ENCODE results near the gene HIBADH.
"Not testable (repeated sequence)": the region's sequence is repeated elsewhere in the genome, so short reads cannot be mapped to it uniquely, and the experiment has no call there.

Gene HIBADH

DNA sequence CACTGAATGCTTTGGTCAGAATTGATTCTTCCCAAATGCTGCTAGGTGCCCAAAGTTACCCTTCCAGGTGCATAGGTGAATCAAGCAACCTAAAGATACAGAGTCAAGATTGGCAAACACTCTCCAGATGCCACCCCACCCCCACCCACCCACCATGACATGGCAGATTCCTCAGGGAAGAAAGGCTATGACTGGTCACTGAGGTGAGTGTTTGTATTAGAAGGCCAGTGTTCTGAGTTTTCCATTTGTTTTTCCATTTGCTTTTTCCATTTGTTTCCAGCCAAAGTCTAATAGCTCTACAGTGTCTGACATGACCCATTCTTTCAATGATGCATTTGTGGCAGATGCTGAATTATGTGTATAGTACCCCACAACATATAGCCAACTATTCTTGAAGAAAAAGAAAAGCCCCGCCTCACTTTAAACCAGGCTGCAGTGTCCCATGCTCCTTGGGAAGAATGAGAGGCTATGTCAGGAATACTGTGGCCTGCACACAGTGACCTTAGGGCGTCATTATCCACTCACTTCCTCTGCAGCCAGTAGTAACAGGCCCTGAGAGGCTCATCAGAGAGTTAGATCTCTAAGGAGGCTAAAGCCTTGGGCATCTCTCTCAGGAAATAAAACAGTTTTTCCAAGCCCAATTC, 16.1 kb upstream of the HIBADH start:
- DNase-seq = peak; percentile 9

DNA sequence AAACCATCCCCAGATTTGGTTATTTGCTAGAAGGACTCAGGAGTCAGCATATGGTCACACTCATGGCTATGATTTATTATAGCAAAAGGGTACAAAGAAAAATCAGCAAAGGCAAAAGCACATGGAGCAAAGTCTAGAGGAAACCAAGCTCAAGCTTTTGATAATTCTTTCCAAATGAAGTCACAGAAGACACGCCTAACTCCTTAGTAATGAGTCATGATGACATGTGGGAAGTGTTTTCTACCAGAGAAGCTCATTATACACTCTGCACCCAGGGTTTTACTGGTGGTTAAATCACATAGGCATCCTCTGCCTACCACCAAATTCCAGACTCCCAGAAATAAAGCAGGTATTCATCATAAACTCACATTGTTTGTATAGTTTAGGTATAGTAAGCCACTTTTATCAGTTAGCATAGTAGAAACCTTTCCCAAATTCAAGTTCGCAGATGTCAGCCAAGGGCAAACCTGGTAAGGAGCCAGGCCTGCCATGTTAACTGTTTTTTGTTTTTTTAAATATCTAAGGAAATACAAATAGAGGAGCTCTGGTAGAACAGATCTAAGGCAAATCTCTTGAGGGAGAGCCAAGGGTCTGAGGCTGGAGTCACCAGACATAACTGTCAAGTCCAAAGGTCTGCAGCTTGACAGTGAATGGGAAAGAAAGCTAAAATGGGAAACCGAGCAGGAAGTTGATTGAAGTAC, 15.4 kb upstream of the HIBADH start:
- DNase-seq = no peak

GRCh38 chr7:27674126-27674525, 11.4 kb upstream of the HIBADH start:
- not testable (repeated sequence) for DNase-seq

- no peak for DNase-seq
Measured at GRCh38 chr7:27671675-27672074, 9.0 kb upstream of the HIBADH start.

DNA sequence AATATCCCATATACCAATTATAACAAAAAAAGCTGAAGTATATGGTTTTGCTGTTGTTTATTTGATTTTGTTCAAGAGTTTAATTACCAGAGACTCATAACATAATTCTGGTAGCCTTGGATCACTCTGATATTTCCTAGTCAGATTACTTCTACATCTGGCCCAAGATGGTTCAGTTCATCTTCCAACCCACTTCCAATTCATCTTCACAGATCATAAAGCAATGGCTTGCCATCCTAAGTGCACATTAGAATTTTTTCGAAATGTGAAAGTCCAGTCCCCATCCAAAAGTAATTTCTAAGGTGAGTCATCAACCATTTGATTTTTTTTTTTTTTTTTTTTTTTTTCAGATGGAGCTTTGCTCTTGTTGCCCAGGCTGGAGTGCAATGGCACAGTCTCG, 8.0 kb upstream of the HIBADH start:
- no peak for DNase-seq

GRCh38 chr7:27670177-27670576, 7.5 kb upstream of the HIBADH start:
- DNase-seq = no peak

DNA sequence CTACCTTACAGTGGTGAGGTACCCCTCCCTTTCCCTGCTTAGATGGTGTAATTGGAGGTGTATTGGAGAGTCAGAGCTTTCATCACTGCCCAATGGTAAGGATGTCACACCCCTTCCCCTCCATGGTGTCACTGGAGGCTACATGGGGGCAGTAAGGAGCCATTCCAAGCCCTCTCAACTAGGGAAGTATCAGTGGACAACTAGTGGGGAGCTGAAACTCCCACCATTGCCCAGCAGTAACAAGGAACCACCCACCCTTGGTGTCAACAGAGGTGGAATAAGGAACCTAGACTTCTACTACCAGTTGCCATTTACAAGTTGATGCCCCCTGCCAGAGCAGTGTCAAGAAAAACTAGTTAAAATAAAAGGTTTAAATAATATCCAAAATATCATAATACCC, 2.8 kb upstream of the HIBADH start:
- DNase-seq = no peak

DNA sequence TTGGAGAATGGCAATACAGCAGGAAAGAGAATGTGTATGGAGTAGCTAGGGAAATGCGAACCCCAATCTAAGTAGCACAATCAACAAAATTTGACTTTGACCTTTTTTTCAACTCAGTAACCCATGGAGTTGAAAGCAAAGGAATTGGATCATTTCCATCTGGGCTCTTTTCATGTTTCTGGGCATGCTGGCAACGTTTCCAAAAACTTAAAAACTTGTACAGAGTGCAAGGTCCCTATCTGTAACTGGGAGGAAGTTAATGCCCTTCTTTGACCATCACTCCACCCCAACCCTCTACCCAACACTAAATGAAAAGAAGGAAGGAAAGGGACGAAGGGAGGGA, 1.3 kb upstream of the HIBADH start:
- no peak for DNase-seq

DNA sequence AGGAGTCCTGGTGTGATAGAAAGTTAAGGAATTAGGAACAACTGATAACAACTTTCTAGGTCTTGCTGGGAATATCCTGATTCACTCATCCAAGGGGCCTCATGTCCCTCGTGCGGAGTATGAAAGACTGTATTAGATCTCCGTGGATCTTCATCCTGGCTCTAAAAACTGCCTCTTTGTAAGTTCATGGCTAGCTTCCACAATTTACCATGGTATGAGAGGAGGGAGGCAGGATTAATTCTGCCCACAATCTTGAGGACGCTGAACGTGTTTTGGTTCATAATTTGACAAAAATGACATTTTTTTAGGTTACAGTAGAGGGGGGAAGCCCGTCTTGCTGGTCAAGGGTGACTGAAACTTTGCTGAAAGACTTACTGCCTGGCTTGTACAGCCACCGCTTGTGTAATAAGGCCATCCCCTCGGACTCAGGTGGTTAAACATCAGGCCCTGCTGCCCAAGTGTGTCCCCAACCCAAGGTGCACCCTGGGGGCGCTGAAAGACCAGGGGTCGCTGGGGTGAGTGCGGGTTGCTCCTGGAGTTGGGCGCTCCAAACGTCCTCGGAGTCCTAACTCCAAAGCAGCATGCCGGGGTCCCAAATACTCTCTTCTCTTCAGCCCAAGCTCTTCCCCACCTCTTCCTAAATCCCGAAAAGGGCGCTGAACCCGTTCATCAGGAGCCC, 733 bp downstream of the HIBADH start:
- DNase-seq = peak; percentile 40

DNA sequence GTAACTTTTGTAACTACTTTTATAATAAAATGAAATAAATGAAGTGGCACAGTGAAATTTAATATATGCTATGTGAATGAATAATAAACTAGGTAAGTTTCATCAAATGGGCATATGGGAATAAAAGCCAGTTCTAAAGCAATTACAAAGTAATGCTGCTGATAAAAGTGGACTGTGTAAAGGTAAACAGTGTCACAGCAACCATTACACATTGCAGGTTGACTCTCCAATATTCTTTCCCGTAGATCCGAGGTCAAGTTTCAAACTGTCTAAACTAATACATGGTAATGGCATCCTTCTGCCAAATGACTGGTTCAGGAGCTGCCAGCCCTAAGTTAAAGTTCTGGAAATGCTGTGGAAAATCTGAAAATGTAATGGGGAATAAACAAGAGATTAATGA, 6.0 kb downstream of the HIBADH start:
- DNase-seq = no peak

DNA sequence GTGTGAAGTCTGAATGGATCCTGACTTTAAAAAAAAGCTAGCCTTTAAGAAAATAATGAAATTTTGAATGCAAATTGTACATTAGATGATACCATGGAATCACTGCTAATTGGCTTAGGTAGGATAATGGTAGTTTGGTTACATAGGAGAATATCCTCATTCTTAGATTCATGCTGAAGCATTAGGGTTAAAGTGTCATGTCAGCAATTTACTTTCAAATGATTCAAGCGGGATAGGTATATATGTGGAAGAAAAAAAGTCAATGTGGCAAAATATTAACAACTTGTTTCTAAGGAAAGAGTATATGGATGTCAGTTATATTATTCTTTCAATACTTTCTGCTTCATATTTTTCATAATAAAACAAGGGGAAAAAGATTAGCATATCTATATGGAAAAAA, 7.5 kb downstream of the HIBADH start:
- no peak for DNase-seq

DNA sequence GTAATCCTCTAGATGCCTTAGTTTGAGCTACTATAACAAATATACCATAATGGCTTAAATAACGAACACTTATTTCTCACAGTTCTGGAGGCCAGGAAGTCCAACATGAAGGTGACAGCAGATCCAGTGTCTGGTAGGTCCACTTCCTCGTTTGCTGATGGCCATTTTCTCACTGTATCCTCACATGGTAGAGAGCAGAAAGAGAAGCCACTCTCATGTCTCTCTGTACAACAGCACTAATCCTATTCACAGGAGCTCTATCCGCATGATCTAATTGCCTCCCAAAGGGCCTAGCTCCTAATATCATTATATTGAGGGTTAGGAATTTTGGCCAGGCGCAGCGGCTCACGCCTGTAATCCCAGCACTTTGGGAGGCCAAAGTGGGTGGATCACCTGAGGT, 10.2 kb downstream of the HIBADH start:
- no peak for DNase-seq

DNA sequence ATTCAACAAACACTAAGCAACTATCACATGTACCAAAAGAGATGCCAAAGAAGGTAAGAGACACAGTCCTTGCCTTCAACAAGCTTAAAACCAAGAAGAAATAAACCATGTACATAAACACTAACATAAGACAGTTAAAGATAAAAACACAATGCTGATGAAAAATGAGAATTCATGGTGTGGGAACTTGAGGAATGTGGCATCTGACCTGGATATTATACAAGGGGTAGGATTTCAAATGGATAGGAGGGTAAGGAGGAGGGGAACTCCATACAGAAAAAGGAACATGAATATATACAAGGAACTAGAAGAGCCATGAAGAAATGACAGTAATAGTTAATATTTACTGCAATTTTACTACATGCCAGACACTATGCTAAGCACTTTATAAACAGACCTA, 11.0 kb downstream of the HIBADH start:
- DNase-seq = no peak

GRCh38 chr7:27650283-27650682, 12.4 kb downstream of the HIBADH start:
- no peak for DNase-seq

DNA sequence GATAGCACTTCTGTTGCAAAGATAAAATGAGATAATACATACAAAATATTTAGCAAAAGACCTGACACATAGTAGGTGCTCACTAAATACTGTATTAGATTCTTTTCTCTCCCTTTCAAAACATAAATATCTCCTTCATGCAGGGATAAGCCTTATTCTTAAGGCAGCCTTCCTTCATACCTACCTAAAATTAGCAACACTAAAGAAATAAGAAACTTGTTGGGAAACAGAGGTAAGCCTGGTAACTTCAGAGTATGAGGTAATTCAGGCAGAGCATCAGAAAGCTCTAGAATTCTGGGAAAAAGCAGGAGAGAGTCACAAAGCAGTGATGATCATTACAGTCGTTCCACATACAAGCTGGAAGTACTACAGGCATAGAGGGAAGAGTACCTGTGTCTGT, 15.2 kb downstream of the HIBADH start:
- no peak for DNase-seq

GRCh38 chr7:27647046-27647445, 15.6 kb downstream of the HIBADH start:
- DNase-seq = no peak

DNA sequence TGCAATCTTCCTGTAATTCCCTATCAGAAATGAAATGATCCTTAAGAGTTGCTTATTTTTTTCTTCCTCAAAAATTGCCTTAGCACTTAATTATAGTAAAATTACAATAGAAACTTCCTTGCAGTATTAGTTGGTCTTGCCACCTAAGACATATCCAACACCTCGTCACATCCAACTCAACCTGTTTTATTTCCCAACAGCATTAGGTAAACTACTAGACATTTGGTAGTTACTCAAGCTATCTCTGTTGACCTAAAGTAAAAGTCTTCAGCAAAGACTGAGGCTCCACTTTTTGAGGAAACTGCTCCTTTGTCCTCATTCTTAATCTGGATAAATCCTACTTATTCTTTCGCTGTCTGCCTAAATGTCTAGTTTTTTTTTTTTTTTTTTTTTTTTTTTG, 20.4 kb downstream of the HIBADH start:
- no peak for DNase-seq

DNA sequence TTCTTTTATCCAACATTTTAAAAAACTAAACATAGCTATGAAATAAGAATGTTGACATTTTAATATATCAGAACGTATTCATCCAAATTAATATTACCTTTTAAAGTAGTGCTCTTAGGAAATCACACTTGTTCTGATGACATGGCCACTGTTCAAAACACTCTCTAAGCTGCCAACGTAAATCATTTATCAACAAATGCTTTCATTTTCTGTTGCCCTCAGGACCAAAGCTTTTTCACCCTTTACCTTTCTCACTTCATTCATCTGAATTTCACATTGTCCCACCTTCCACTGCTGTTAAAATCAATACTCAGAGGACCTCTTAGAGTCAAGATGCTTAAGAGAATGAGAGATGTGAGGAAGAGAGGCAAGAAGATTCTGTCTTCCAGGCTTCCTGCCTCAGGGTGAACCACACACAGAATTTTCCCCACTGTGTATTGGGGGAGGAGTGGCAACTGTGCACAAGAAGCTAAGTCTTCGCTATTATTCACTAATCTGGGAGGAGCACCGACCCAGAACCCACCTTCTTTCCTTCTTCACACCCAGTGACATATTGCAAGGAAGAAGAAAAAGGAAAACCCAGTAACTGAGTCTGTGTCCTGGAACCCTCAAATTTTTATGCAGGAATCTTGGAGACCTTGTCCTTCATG, 21.0 kb downstream of the HIBADH start:
- DNase-seq = peak; percentile 29

- DNase-seq = peak; percentile 35
Measured at GRCh38 chr7:27640884-27641574, 21.7 kb downstream of the HIBADH start.

GRCh38 chr7:27639851-27640250, 22.8 kb downstream of the HIBADH start:
- no peak for DNase-seq

- DNase-seq = peak; percentile 48
Measured at GRCh38 chr7:27639048-27639447, 23.6 kb downstream of the HIBADH start.

DNA sequence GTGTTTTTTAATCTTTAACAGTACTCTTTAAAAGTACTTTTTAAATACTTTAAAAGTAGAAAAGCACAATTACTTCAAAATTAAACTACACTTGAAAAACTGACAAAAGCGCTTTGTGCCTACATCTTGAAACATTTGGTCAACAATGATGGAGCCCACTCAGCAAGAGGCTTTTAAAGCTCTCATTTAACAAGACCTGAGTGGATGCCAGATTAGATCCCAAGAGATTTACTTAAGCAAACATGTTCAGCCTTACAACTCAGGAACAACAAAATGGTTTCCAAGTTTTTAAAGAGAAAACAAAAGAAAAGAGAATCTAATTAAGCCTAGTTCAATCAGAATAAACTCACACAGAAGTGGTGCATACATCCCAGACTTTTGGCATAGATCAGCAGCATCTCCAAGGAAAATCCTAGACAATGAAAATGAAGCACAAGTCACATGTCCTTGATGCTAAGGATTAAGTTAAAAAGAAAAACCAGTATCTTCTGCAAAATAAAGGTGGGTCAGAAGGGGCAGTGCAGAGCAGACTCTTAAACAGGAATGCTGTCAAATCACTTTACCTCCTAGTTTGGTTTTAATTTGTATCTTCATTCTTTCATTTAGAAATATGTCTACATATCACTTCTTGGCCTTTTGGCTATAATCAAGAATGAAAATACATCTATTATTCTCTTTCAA, 26.2 kb downstream of the HIBADH start:
- DNase-seq = peak; percentile 93

GRCh38 chr7:27635728-27636127, 27.0 kb downstream of the HIBADH start:
- no peak for DNase-seq
